ENCODE results near the gene SAMD14. TPM values are rescaled to one million over a fixed set of nuclear protein-coding genes. Genes with fewer than 3 reads are reported as not detected.

The SAMD14 gene
- total and polyA plus RNA-seq, 12 donors = 1.5 to 3.8 (median 2.0) TPM

DNA sequence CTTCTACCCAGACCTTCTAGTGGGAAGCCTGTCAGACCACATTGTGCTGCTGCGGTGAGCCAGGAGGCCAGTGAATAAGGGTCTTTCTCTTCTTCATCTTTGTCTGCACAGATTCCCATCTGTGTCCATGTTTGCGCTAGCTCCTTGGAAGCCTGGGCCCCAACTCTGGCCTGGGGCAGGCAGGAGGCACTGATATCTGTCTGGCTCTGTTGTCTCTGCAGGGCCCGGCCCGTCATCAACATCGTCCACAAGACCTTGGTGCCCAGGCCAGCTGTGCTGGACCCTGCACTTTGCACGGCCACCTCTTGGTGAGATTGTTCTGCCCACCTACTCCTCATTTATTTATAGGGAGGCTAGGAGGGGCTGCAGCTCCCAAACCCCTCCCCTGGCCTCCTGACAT, 55.7 kb downstream of the SAMD14 start:
- ATAC-seq = no peak
- TF ChIP-seq, protein P1, sequence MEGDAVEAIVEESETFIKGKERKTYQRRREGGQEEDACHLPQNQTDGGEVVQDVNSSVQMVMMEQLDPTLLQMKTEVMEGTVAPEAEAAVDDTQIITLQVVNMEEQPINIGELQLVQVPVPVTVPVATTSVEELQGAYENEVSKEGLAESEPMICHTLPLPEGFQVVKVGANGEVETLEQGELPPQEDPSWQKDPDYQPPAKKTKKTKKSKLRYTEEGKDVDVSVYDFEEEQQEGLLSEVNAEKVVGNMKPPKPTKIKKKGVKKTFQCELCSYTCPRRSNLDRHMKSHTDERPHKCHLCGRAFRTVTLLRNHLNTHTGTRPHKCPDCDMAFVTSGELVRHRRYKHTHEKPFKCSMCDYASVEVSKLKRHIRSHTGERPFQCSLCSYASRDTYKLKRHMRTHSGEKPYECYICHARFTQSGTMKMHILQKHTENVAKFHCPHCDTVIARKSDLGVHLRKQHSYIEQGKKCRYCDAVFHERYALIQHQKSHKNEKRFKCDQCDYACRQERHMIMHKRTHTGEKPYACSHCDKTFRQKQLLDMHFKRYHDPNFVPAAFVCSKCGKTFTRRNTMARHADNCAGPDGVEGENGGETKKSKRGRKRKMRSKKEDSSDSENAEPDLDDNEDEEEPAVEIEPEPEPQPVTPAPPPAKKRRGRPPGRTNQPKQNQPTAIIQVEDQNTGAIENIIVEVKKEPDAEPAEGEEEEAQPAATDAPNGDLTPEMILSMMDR (IDR thresholded peaks at IDR 0.05) = no peak
- no peak for DNase-seq
- H3K36me3 ChIP-seq = peaks cover 0 to 96% (median 50%) of the 10 kb centered on the region in 9 donors
- WGBS, 2 donors = 96% methylated on average over 6 of the region's 6 CpGs
- intact Hi-C loops (cut with DNase I) = no loop called here
- H3K9me3 ChIP-seq = peaks cover 0 to 4% (median 0%) of the 10 kb centered on the region in 11 donors
- H3K27ac ChIP-seq = no peak overlapping the region
- H3K4me1 ChIP-seq = peaks cover 0 to 5% (median 0%) of the 10 kb centered on the region in 9 donors
- no peaks in the 10 kb centered on the region for H3K27me3 ChIP-seq
- no peak overlapping the region for H3K4me3 ChIP-seq

DNA sequence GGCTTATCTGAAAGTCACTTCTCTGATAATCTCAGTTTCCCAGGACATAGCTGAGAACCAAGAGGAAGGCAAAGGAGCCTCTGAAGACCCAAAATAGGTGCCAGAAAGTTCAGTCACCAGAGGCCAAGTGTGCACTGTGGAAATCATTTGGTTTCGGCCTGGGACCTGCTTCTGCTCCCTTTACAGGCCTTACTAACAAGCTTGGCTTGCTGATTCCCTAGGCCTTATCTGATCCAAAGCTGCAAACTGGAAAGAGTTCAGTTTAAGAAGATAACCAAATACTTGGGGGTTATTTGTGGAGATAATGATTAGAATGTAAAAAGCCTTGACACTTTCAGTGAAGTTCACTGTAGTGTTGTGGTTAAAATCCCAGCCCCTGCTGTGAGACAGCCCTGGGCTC, 57.0 kb downstream of the SAMD14 start:
- no peaks in the 10 kb centered on the region for H3K27me3 ChIP-seq
- H3K9me3 ChIP-seq = peaks cover 0 to 4% (median 0%) of the 10 kb centered on the region in 11 donors
- TF ChIP-seq, protein P1 (IDR thresholded peaks at IDR 0.05) = no peak
- H3K36me3 ChIP-seq = peaks cover 0 to 96% (median 46%) of the 10 kb centered on the region in 9 donors
- no peaks in the 10 kb centered on the region for H3K4me1 ChIP-seq
- DNase-seq = no peak
- intact Hi-C loops (cut with DNase I) = no loop called here
- H3K27ac ChIP-seq = no peak overlapping the region
- H3K4me3 ChIP-seq = no peak overlapping the region
- 86 to 94% methylated on average over 1 of the region's 1 CpG for WGBS, 2 donors
- ATAC-seq = no peak

- peaks cover 0 to 91% (median 39%) of the 10 kb centered on the region in 9 donors for H3K36me3 ChIP-seq
- 85 to 94% methylated on average over 3 of the region's 3 CpGs for WGBS, 2 donors
- TF ChIP-seq, protein P1 (IDR thresholded peaks at IDR 0.05) = no peak
Measured at GRCh38 chr17:50072130-50072529, 57.8 kb downstream of the SAMD14 start.

DNA sequence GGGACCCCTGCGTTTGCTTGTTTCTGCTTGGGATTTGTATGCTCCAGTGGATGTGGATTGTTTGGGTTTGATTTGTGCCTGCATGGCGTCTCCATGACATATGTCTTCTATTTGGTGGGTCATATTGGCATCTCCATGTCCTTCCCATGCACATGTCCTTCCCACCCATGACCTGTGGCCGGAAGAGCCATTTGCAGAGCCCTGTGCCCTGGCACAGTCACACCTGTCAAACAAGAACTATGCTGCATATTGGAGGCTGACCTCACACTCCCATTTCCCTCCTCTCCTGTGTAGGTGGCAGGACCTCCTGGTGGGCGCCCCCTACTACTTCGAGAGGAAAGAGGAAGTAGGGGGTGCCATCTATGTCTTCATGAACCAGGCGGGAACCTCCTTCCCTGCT, 58.3 kb downstream of the SAMD14 start:
- no peak for ATAC-seq
- intact Hi-C loops (cut with DNase I) = no loop called here
- Histone ChIP-seq H3K9me3 (peaks cover 0 to 4% (median 0%) of the 10 kb centered on the region in 11 donors), H3K36me3 (peaks cover 0 to 89% (median 35%) of the 10 kb centered on the region in 9 donors), H3K27me3 (no peaks in the 10 kb centered on the region), H3K27ac (no peak overlapping the region), H3K4me3 (no peak overlapping the region), H3K4me1 (peaks cover 0 to 11% (median 7%) of the 10 kb centered on the region in 9 donors)
- TF ChIP-seq, protein P1 (IDR thresholded peaks at IDR 0.05) = no peak
- no peak for DNase-seq
- 80 to 90% methylated on average over 6 of the region's 6 CpGs for WGBS, 2 donors

More at GRCh38 chr17:50072130-50072529, 57.8 kb downstream of the SAMD14 start:
- DNase-seq (no peak), ATAC-seq (no peak)
- H3K4me3 ChIP-seq = no peak overlapping the region
- intact Hi-C loops (cut with DNase I) = no loop called here
- H3K9me3 ChIP-seq = peaks cover 0 to 4% (median 0%) of the 10 kb centered on the region in 11 donors
- no peaks in the 10 kb centered on the region for H3K27me3 ChIP-seq
- H3K27ac ChIP-seq = no peak overlapping the region
- peaks cover 0 to 7% (median 3%) of the 10 kb centered on the region in 9 donors for H3K4me1 ChIP-seq
